Activated CD8-positive, alpha-beta memory T cell treated with anti-CD3 and anti-CD28 coated beads for 36 hours (primary cell): ENCODE data around the gene ADGRL1. TPM values are rescaled to one million over a fixed set of nuclear protein-coding genes. Genes with fewer than 3 reads are reported as not detected.
"Not testable (repeated sequence)": the region's sequence is repeated elsewhere in the genome, so short reads cannot be mapped to it uniquely, and the experiment has no call there.

Experiments used
- CTCF ChIA-PET: fragments of 350-600 bp; sonication (Branson Sonifier 250); formaldehyde crosslinking; loops from one replicate; lab custom pipeline; 2021; ENCODE audit warnings: antibody characterized with exemption; lab: Charles Lee
- POLR2A ChIA-PET: fragments of 350-600 bp; sonication (Branson Sonifier 250); formaldehyde crosslinking; loops from one replicate; lab custom pipeline; 2021; ENCODE audit warnings: antibody characterized with exemption; lab: Charles Lee
- total RNA-seq, 2 experiments: library from RNA; stranded (reverse); gene quantifications; one replicate each; pipeline ENCODE4 v1.2.3, GENCODE V29; 2021

ADGRL1 gene
- total RNA-seq, 2 experiments from 2014 or later = 7.4 to 8.3 TPM

- POLR2A ChIA-PET = interaction anchor here (1.2 kb wide), 1 partner anchor 15 kb away, joined by 3 read pairs; the partner anchor contains the start of gene ASF1B
- CTCF ChIA-PET = interaction anchor here (0.9 kb wide), 1 partner anchor 132 kb away, joined by 5 read pairs; no protein-coding TSS in a partner anchor
These were observed 55.0 kb downstream of the ADGRL1 start for GRCh38 chr19:14150770-14151661.

- POLR2A ChIA-PET = interaction anchor here (1.2 kb wide), 1 partner anchor 14 kb away, joined by 3 read pairs; the partner anchor contains the start of gene ASF1B
- CTCF ChIA-PET = interaction anchor here (0.9 to 4.9 kb wide), 3 partner anchors 10 to 133 kb away, joined by 4 to 24 read pairs (median 5); partner anchors contain the start of gene ASF1B
These were observed 55.8 kb downstream of the ADGRL1 start for GRCh38 chr19:14150041-14150769.

GRCh38 chr19:14149509-14149994 is 56.4 kb downstream of the ADGRL1 start:
- ChIA-PET POLR2A (interaction anchor here (1.2 kb wide), 1 partner anchor 13 kb away, joined by 3 read pairs; the partner anchor contains the start of gene ASF1B), CTCF (interaction anchor here (1.3 to 4.9 kb wide), 2 partner anchors 9 to 13 kb away, joined by 4 to 24 read pairs; partner anchors contain the start of gene ASF1B)

GRCh38 chr19:14148751-14149410 is 57.1 kb downstream of the ADGRL1 start:
- POLR2A ChIA-PET = no interaction called here

GRCh38 chr19:14147797-14148605 is 58.0 kb downstream of the ADGRL1 start:
- ChIA-PET POLR2A (interaction anchor here (0.5 kb wide), 1 partner anchor 226 kb away, joined by 5 read pairs; no protein-coding TSS in a partner anchor), CTCF (interaction anchor here (0.8 to 4.9 kb wide), 7 partner anchors 12 to 259 kb away, joined by 3 to 24 read pairs (median 3); partner anchors contain the start of gene ASF1B)

More at GRCh38 chr19:14148751-14149410, 57.1 kb downstream of the ADGRL1 start:
- CTCF ChIA-PET = interaction anchor here (0.8 to 4.9 kb wide), 6 partner anchors 8 to 258 kb away, joined by 3 to 24 read pairs (median 4); partner anchors contain the start of gene ASF1B

- ChIA-PET POLR2A (no interaction called here), CTCF (interaction anchor here (0.5 to 4.9 kb wide), 2 partner anchors 11 to 15 kb away, joined by 3 to 24 read pairs; partner anchors contain the start of gene ASF1B)
These were observed 59.2 kb downstream of the ADGRL1 start for GRCh38 chr19:14146789-14147216.

GRCh38 chr19:14146169-14146568 is 59.8 kb downstream of the ADGRL1 start:
- CTCF ChIA-PET = interaction anchor here (1.0 to 4.9 kb wide), 2 partner anchors 10 to 21 kb away, joined by 3 to 24 read pairs; partner anchors contain the start of gene ASF1B

GRCh38 chr19:14145381-14145780 is 60.6 kb downstream of the ADGRL1 start:
- POLR2A ChIA-PET = no interaction called here
- CTCF ChIA-PET = interaction anchor here (0.6 to 1.3 kb wide), 3 partner anchors 16 to 203 kb away, joined by 3 read pairs; no protein-coding TSS in a partner anchor

More at GRCh38 chr19:14146169-14146568, 59.8 kb downstream of the ADGRL1 start:
- POLR2A ChIA-PET = not testable (repeated sequence)

GRCh38 chr19:14142262-14143190 is 63.4 kb downstream of the ADGRL1 start:
- ChIA-PET POLR2A (no interaction called here), CTCF (interaction anchor here (0.5 kb wide), 1 partner anchor 73 kb away, joined by 6 read pairs; no protein-coding TSS in a partner anchor)

GRCh38 chr19:14141041-14141440 is 64.9 kb downstream of the ADGRL1 start:
- ChIA-PET CTCF (interaction anchor here (1.5 kb wide), 1 partner anchor 9 kb away, joined by 4 read pairs; no protein-coding TSS in a partner anchor), POLR2A (interaction anchor here (0.6 to 0.7 kb wide), 2 partner anchors 77 to 221 kb away, joined by 3 to 4 read pairs; no protein-coding TSS in a partner anchor)

GRCh38 chr19:14139944-14140343 is 66.0 kb downstream of the ADGRL1 start:
- CTCF ChIA-PET = interaction anchor here (1.1 to 1.5 kb wide), 2 partner anchors 10 to 67 kb away, joined by 3 to 4 read pairs; partner anchors contain the start of gene MISP3
- POLR2A ChIA-PET = no interaction called here

GRCh38 chr19:14138576-14139265 is 67.2 kb downstream of the ADGRL1 start:
- POLR2A ChIA-PET = no interaction called here

GRCh38 chr19:14136509-14137281 is 69.3 kb downstream of the ADGRL1 start, which contains the start of gene ASF1B:
Gene ASF1B (minus strand): TSS chr19:14136589. CDS start chr19:14136456, 133 bp downstream.
- ChIA-PET CTCF (interaction anchor here (0.5 to 2.9 kb wide), 41 partner anchors 9 to 1194 kb away, joined by 3 to 24 read pairs (median 3); partner anchors contain the start of genes ADGRE5, GIPC1, IL27RA and RFX1), POLR2A (interaction anchor here (0.6 to 2.1 kb wide), 13 partner anchors 13 to 341 kb away, joined by 3 to 10 read pairs (median 3); partner anchors contain the start of gene RFX1)

More at GRCh38 chr19:14138576-14139265, 67.2 kb downstream of the ADGRL1 start:
- CTCF ChIA-PET = no interaction called here

- ChIA-PET POLR2A (interaction anchor here (0.6 to 2.1 kb wide), 7 partner anchors 14 to 332 kb away, joined by 3 to 6 read pairs (median 3); partner anchors contain the start of gene RFX1), CTCF (interaction anchor here (0.6 to 2.9 kb wide), 30 partner anchors 8 to 382 kb away, joined by 3 to 24 read pairs (median 4); partner anchors contain the start of genes ADGRE5, DNAJB1, GIPC1 and IL27RA)
These were observed 69.9 kb downstream of the ADGRL1 start for GRCh38 chr19:14135985-14136508.
